ENCODE measurements around the gene OR52R1. TPM values are rescaled to one million over a fixed set of nuclear protein-coding genes. Genes with fewer than 3 reads are reported as not detected.

OR52R1 gene
- total RNA-seq, 2 experiments from 2014 or later: not detected

GRCh38 chr11:4763096-4763495, 41.1 kb downstream of the OR52R1 start:
- ChIA-PET POLR2A (no interaction called here), CTCF (ENCODE audit: unreplicated experiment) (no interaction called here)
- no peaks in the 10 kb centered on the region for H3K4me1 ChIP-seq (ENCODE audit: insufficient read depth, low read length, poor library complexity, severe bottlenecking)
- H3K36me3 ChIP-seq (ENCODE audit: insufficient read depth, low read length): no peaks in the 10 kb centered on the region
- no peak overlapping the region for H2AFZ ChIP-seq (ENCODE audit: low read length)
- H3K4me3 ChIP-seq (ENCODE audit: low read depth, low read length, poor library complexity, severe bottlenecking): no peak overlapping the region
- no peaks in the 10 kb centered on the region for H4K20me1 ChIP-seq (ENCODE audit: insufficient read depth, low read length)
- no peaks in the 10 kb centered on the region for H3K9me2 ChIP-seq (ENCODE audit: insufficient read depth, low read length)
- BruUV-seq (replicated peaks): no TSS peak
- H3K27ac ChIP-seq (ENCODE audit: low read depth, low read length, poor library complexity, severe bottlenecking): no peak overlapping the region
- no peaks in the 10 kb centered on the region for H3K79me2 ChIP-seq (ENCODE audit: insufficient read depth, low read depth, low read length)
- intact Hi-C loops (cut with micrococcal nuclease; ENCODE audit: unreplicated experiment): no loop called here
- DNase-seq (ENCODE audit: low spot score): no peak
- no peaks in the 10 kb centered on the region for H3K9me3 ChIP-seq (ENCODE audit: low read length)
- H3K4me2 ChIP-seq (ENCODE audit: low read length): no peak overlapping the region
- TF ChIP-seq EZH2phosphoT487 (IDR thresholded peaks at IDR 0.05; ENCODE audit: borderline replicate concordance, low read depth, low read length) (no peak), CTCF (conservative IDR thresholded peaks at IDR 0.05; ENCODE audit: low read length) (no peak)

Small RNA genes lying within 50 kb of the gene (small RNA-seq; reads per million reads assigned to genes)
- not detected for gene RF00091

Other genes with a start within 250 kb of the OR52R1 start
- not detected in 2 replicates for gene OR52I2, start 222.6 kb downstream of the OR52R1 start, total RNA-seq (2014; rRNA removed; shearing (Covaris generic))
- not detected in 2 replicates for gene OR52I2, start 222.6 kb downstream of the OR52R1 start, total RNA-seq (2022)
- not detected in 2 replicates for gene OR52I1, start 210.3 kb downstream of the OR52R1 start, total RNA-seq (2014; rRNA removed; shearing (Covaris generic))
- not detected in 2 replicates for gene OR52I1, start 210.3 kb downstream of the OR52R1 start, total RNA-seq (2022)
- 10.4 and 13.2 TPM in 2 replicates for gene TRIM68, start 196.1 kb downstream of the OR52R1 start, total RNA-seq (2014; rRNA removed; shearing (Covaris generic))
- 11.9 and 15.8 TPM in 2 replicates for gene TRIM68, start 196.1 kb downstream of the OR52R1 start, total RNA-seq (2022)
- not detected in 2 replicates for gene OR51D1, start 166.9 kb downstream of the OR52R1 start, total RNA-seq (2014; rRNA removed; shearing (Covaris generic))
- not detected in 2 replicates for gene OR51D1, start 166.9 kb downstream of the OR52R1 start, total RNA-seq (2022)
- 0.09 TPM in 1 of 2 replicates, not detected in the other for gene OR51E1, start 160.4 kb downstream of the OR52R1 start, total RNA-seq (2014; rRNA removed; shearing (Covaris generic))
- not detected in 2 replicates for gene OR51E1, start 160.4 kb downstream of the OR52R1 start, total RNA-seq (2022)
- 0.05 TPM in 1 of 2 replicates, not detected in the other for gene OR51E2, start 106.5 kb downstream of the OR52R1 start, total RNA-seq (2014; rRNA removed; shearing (Covaris generic))
- gene OR51E2, start 106.5 kb downstream of the OR52R1 start, total RNA-seq (2022): not detected in 2 replicates
- gene MMP26, start 99.6 kb downstream of the OR52R1 start, total RNA-seq (2014; rRNA removed; shearing (Covaris generic)): not detected in 2 replicates
- gene MMP26, start 99.6 kb downstream of the OR52R1 start, total RNA-seq (2022): not detected in 2 replicates
- not detected in 2 replicates for gene OR51F1, start 34.4 kb downstream of the OR52R1 start, total RNA-seq (2014; rRNA removed; shearing (Covaris generic))
- gene OR51F1, start 34.4 kb downstream of the OR52R1 start, total RNA-seq (2022): not detected in 2 replicates
- not detected in 2 replicates for gene OR51F2, start 16.9 kb upstream of the OR52R1 start, total RNA-seq (2014; rRNA removed; shearing (Covaris generic))
- not detected in 2 replicates for gene OR51F2, start 16.9 kb upstream of the OR52R1 start, total RNA-seq (2022)
- gene OR51S1, start 44.8 kb upstream of the OR52R1 start, total RNA-seq (2014; rRNA removed; shearing (Covaris generic)): not detected in 2 replicates
- not detected in 2 replicates for gene OR51S1, start 44.8 kb upstream of the OR52R1 start, total RNA-seq (2022)
- gene OR51T1, start 77.5 kb upstream of the OR52R1 start, total RNA-seq (2014; rRNA removed; shearing (Covaris generic)): not detected in 2 replicates
- gene OR51T1, start 77.5 kb upstream of the OR52R1 start, total RNA-seq (2022): not detected in 2 replicates
- not detected in 2 replicates for gene OR51A7, start 99.4 kb upstream of the OR52R1 start, total RNA-seq (2014; rRNA removed; shearing (Covaris generic))
- gene OR51A7, start 99.4 kb upstream of the OR52R1 start, total RNA-seq (2022): not detected in 2 replicates
- not detected in 2 replicates for gene OR51G2, start 115.0 kb upstream of the OR52R1 start, total RNA-seq (2014; rRNA removed; shearing (Covaris generic))
- not detected in 2 replicates for gene OR51G2, start 115.0 kb upstream of the OR52R1 start, total RNA-seq (2022)
- not detected in 2 replicates for gene OR51G1, start 120.0 kb upstream of the OR52R1 start, total RNA-seq (2014; rRNA removed; shearing (Covaris generic))
- gene OR51G1, start 120.0 kb upstream of the OR52R1 start, total RNA-seq (2022): not detected in 2 replicates
- not detected in 2 replicates for gene OR51A4, start 143.2 kb upstream of the OR52R1 start, total RNA-seq (2014; rRNA removed; shearing (Covaris generic))
- gene OR51A4, start 143.2 kb upstream of the OR52R1 start, total RNA-seq (2022): not detected in 2 replicates
- gene OR51A2, start 151.3 kb upstream of the OR52R1 start, total RNA-seq (2014; rRNA removed; shearing (Covaris generic)): not detected in 2 replicates
- not detected in 2 replicates for gene OR51A2, start 151.3 kb upstream of the OR52R1 start, total RNA-seq (2022)
- gene OR51L1, start 190.5 kb upstream of the OR52R1 start, total RNA-seq (2014; rRNA removed; shearing (Covaris generic)): not detected in 2 replicates
- not detected in 2 replicates for gene OR51L1, start 190.5 kb upstream of the OR52R1 start, total RNA-seq (2022)
- gene OR52J3, start 242.1 kb upstream of the OR52R1 start, total RNA-seq (2014; rRNA removed; shearing (Covaris generic)): not detected in 2 replicates
- gene OR52J3, start 242.1 kb upstream of the OR52R1 start, total RNA-seq (2022): not detected in 2 replicates